ENCODE measurements around the gene KCNMA1. TPM values are rescaled to one million over a fixed set of nuclear protein-coding genes. Genes with fewer than 3 reads are reported as not detected.

The KCNMA1 gene
- total and polyA plus RNA-seq, 9 of the 15 experiments (the other 6 are each of a cell fraction or from before 2014, with no cell fraction given): 0.01 to 0.95 (median 0.15) TPM; not detected in 4

- H3K9me3 ChIP-seq (replicated peaks; ENCODE audit: control insufficient read depth, insufficient read depth, low read depth, low read length): no peaks in the 10 kb centered on the region
- H3K4me2 ChIP-seq (ENCODE audit: insufficient read depth, low read length): no peak overlapping the region
- no peak overlapping the region for H3K9ac ChIP-seq (ENCODE audit: insufficient read depth in 1 of 2, low read depth in 2 of 2, low read length in 2 of 2)
- peaks cover 3 to 13% of the 10 kb centered on the region in 2 experiments; a peak in 2 of 5 replicates for H3K27me3 ChIP-seq (ENCODE audit: control insufficient read depth in 2 of 2, insufficient read depth in 2 of 2, low read length in 2 of 2)
- in situ Hi-C loops (cut with MboI) (no loop called here), intact Hi-C loops (cut with micrococcal nuclease) (no loop called here)
- WGBS (ENCODE audit: insufficient coverage, low coverage, missing lambda C conversion rate): 22% methylated on average over 32 of the region's 32 CpGs
- H4K20me1 ChIP-seq (replicated peaks; ENCODE audit: control insufficient read depth, insufficient read depth, low read length): no peaks in the 10 kb centered on the region
- no peak overlapping the region; the same call in 1 of the 2 replicates for H2AFZ ChIP-seq (ENCODE audit: low read depth, low read length)
- FAIRE-seq: no peak
- no peak for DNase-seq (ENCODE audit: extremely low read depth in 1 of 4, low spot score in 3 of 4)
- H3K4me3 ChIP-seq: no peak overlapping the region
- no peaks in the 10 kb centered on the region for H3K79me2 ChIP-seq (ENCODE audit: control insufficient read depth, insufficient read depth, low read length)
- CTCF ChIA-PET (ENCODE audit: low intra/inter-chr PET ratio): no interaction called here
- no TSS peak for BruUV-seq (replicated peaks)
- H3K36me3 ChIP-seq (ENCODE audit: control insufficient read depth, insufficient read depth, low read length): no peaks in the 10 kb centered on the region
- no peaks in the 10 kb centered on the region for H3K9me1 ChIP-seq (ENCODE audit: control insufficient read depth, insufficient read depth, low read length)
- H3K4me1 ChIP-seq (replicated peaks in 1 of 2; ENCODE audit: control insufficient read depth in 2 of 2, insufficient read depth in 2 of 2, low read length in 2 of 2): no peaks in the 10 kb centered on the region; a peak in 2 of 5 replicates
- POLR2A ChIA-PET: interaction anchor here (0.6 to 1.4 kb wide), 4 partner anchors 9 to 302 kb away, joined by 3 read pairs; no protein-coding TSS in a partner anchor
- no peak overlapping the region for H3K27ac ChIP-seq (ENCODE audit: extremely low read depth, low read depth, low read length)
- ATAC-seq: no peak
- no peak for TF ChIP-seq ZNF347 (CRISPR knock-in tag; IDR thresholded peaks at IDR 0.05; ENCODE audit: low read depth)
- no peak for TF ChIP-seq NR0B1 (IDR thresholded peaks at IDR 0.05; ENCODE audit: partially characterized antibody)
- TF ChIP-seq MCM2 (IDR thresholded peaks at IDR 0.05; ENCODE audit: low read depth): no peak
- TF ChIP-seq TFAP4 (CRISPR knock-in tag; IDR thresholded peaks at IDR 0.05; ENCODE audit: borderline replicate concordance): no peak
- TF ChIP-seq HINFP (tag; conservative IDR thresholded peaks at IDR 0.05; ENCODE audit: low read depth): no peak
- TF ChIP-seq HMBOX1 (IDR thresholded peaks at IDR 0.05): no peak
- no peak for TF ChIP-seq L3MBTL2 (IDR thresholded peaks at IDR 0.05)
- TF ChIP-seq ZBTB11 (CRISPR knock-in tag; IDR thresholded peaks at IDR 0.05): no peak
- TF ChIP-seq MYBL2 (IDR thresholded peaks at IDR 0.05; ENCODE audit: low read depth): no peak
- no peak for TF ChIP-seq MYBL2 (CRISPR knock-in tag; IDR thresholded peaks at IDR 0.05; ENCODE audit: borderline replicate concordance)
- TF ChIP-seq CHD4 (IDR thresholded peaks at IDR 0.05; ENCODE audit: insufficient read depth, insufficient replicate concordance, low read depth, low read length, poor library complexity, severe bottlenecking): no peak
Observed at GRCh38 chr10:77590344-77591237, 47.0 kb downstream of the KCNMA1 start.
